ENCODE results near the gene KCNE4.

Gene KCNE4

GRCh38 chr2:223081789-223082188, 29.8 kb downstream of the KCNE4 start:
- no peak for TF ChIP-seq CTCF (conservative IDR thresholded peaks at IDR 0.05; ENCODE audit: low read depth)
- ChIA-PET CTCF (interaction anchor here (0.6 kb wide), 1 partner anchor 1073 kb away, joined by 3 read pairs; no protein-coding TSS in a partner anchor), POLR2A (ENCODE audit: low non-redundant PET) (no interaction called here)
- no peak for DNase-seq (ENCODE audit: low spot score)
- H3K27ac ChIP-seq = no peak overlapping the region

GRCh38 chr2:223082706-223083105, 30.7 kb downstream of the KCNE4 start:
- CTCF ChIA-PET = no interaction called here
- DNase-seq (ENCODE audit: low spot score) = no peak
- POLR2A ChIA-PET (ENCODE audit: low non-redundant PET) = no interaction called here
- TF ChIP-seq CTCF (conservative IDR thresholded peaks at IDR 0.05; ENCODE audit: low read depth) = no peak
- H3K27ac ChIP-seq = no peak overlapping the region

- POLR2A ChIA-PET (ENCODE audit: low non-redundant PET) = no interaction called here
- no peak for TF ChIP-seq CTCF (conservative IDR thresholded peaks at IDR 0.05; ENCODE audit: low read depth)
- DNase-seq (ENCODE audit: low spot score) = no peak
- CTCF ChIA-PET = no interaction called here
- no peak overlapping the region for H3K27ac ChIP-seq
Measured at GRCh38 chr2:223083402-223084070, 31.5 kb downstream of the KCNE4 start.

GRCh38 chr2:223084873-223085272, 32.9 kb downstream of the KCNE4 start:
- TF ChIP-seq CTCF (conservative IDR thresholded peaks at IDR 0.05; ENCODE audit: low read depth) = no peak
- ChIA-PET CTCF (no interaction called here), POLR2A (ENCODE audit: low non-redundant PET) (no interaction called here)
- no peak overlapping the region for H3K27ac ChIP-seq
- no peak for DNase-seq (ENCODE audit: low spot score)

- ChIA-PET POLR2A (ENCODE audit: low non-redundant PET) (no interaction called here), CTCF (no interaction called here)
- no peak for TF ChIP-seq CTCF (conservative IDR thresholded peaks at IDR 0.05; ENCODE audit: low read depth)
- no peak for DNase-seq (ENCODE audit: low spot score)
- no peak overlapping the region for H3K27ac ChIP-seq
Measured at GRCh38 chr2:223086370-223086981, 34.5 kb downstream of the KCNE4 start.

GRCh38 chr2:223087466-223087865, 35.5 kb downstream of the KCNE4 start:
- ChIA-PET CTCF (no interaction called here), POLR2A (ENCODE audit: low non-redundant PET) (no interaction called here)
- no peak overlapping the region for H3K27ac ChIP-seq
- no peak for DNase-seq (ENCODE audit: low spot score)
- no peak for TF ChIP-seq CTCF (conservative IDR thresholded peaks at IDR 0.05; ENCODE audit: low read depth)
